ENCODE results near the gene SH3BGR.

The SH3BGR gene

DNA sequence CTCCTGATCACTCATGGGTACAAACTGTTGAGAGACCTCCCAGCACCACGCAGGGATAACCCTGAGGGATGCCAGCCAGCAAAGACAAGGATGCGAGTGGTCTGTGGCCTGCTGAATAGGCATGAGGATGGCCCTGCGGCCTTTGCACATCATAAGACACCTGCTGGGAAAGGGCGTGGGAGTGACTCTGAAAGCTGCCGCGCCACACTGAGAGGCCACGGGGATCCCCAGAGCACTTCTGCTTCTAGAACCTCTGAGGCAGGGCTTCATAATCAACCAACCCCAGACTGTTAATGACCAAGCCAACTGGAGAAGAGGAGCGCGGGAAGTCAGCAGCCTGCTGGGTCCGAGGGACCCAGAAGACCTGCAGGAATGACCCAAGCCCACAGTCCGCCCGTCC is 73.8 kb downstream of the SH3BGR start:
- no peaks in the 10 kb centered on the region for H3K79me1 ChIP-seq (replicated peaks; ENCODE audit: low read length, poor library complexity, severe bottlenecking)
- H2BK12ac ChIP-seq (ENCODE audit: low read length in 2 of 2): no peak overlapping the region
- no peaks in the 10 kb centered on the region for H3K4me1 ChIP-seq (ENCODE audit: control insufficient read depth, insufficient read depth, low read depth, low read length)
- no peak overlapping the region for H3K27ac ChIP-seq (ENCODE audit: low read length, poor library complexity, severe bottlenecking)
- H4K8ac ChIP-seq (ENCODE audit: low read length): no peak overlapping the region
- H2AK5ac ChIP-seq (ENCODE audit: low read length, severe bottlenecking): no peak overlapping the region
- no peak overlapping the region for H4K91ac ChIP-seq (ENCODE audit: low read length)
- no peak overlapping the region for H3K4ac ChIP-seq (ENCODE audit: low read depth in 1 of 2, low read length in 2 of 2)
- H3K27me3 ChIP-seq (ENCODE audit: control insufficient read depth in 1 of 2, insufficient read depth in 1 of 2, low read length in 2 of 2): peaks cover 6 to 23% of the 10 kb centered on the region in 2 experiments
- WGBS: 92% methylated on average over 12 of the region's 12 CpGs
- no peak overlapping the region for H2BK5ac ChIP-seq (ENCODE audit: low read depth, low read length, poor library complexity, severe bottlenecking)
- H2BK15ac ChIP-seq (ENCODE audit: low read depth, poor library complexity, severe bottlenecking): no peak overlapping the region
- H3K18ac ChIP-seq (ENCODE audit: low read depth in 1 of 2, low read length in 2 of 2): no peak overlapping the region
- no peak overlapping the region for H3K4me2 ChIP-seq (ENCODE audit: low read length, poor library complexity, severe bottlenecking)
- no peak overlapping the region for H3K4me3 ChIP-seq (ENCODE audit: insufficient read depth in 1 of 2, low read depth in 1 of 2, low read length in 2 of 2)
- no peak overlapping the region for H3K9ac ChIP-seq (ENCODE audit: low read length)
- H3K9me3 ChIP-seq (ENCODE audit: control insufficient read depth, low read length): no peaks in the 10 kb centered on the region
- no peak overlapping the region for H3K14ac ChIP-seq (ENCODE audit: low read length in 2 of 2)
- H2AFZ ChIP-seq (ENCODE audit: low read depth, low read length): no peak overlapping the region
- no peak overlapping the region for H3K23ac ChIP-seq (ENCODE audit: low read length in 2 of 2)
- no peaks in the 10 kb centered on the region for H3K36me3 ChIP-seq (ENCODE audit: control insufficient read depth in 1 of 2, insufficient read depth in 2 of 2, low read depth in 1 of 2, low read length in 2 of 2)
- H2BK120ac ChIP-seq (ENCODE audit: low read depth, low read length): no peak overlapping the region
- DNase-seq: no peak

DNA sequence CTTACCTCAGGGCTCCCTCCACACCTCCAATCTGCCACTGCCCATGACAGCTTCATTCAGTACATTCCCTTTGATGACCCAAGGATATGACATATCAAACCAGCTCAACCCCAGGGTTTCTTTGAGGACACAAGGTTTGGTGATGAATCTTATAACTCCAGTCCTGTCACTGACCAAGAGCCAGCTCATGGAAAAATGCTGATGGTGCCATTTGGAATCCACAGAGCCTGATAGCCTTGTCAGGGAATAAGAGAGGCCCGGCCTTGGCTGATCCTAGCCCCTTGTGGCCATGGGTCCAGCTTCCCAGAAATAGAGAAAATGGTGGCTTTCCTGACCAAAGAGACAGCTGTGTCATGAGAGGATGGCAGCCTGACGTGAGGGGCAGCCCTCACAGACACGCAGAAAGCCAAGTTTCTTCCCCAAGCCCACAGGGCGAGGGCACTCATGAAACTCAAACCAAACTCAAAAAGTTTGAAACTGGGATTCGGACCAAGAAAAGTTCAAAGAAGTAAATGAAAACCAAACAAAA is 75.4 kb downstream of the SH3BGR start:
- Histone ChIP-seq H3K4ac (ENCODE audit: low read depth in 1 of 2, low read length in 2 of 2) (no peak overlapping the region), H3K27ac (ENCODE audit: low read length, poor library complexity, severe bottlenecking) (no peak overlapping the region), H3K4me2 (ENCODE audit: low read length, poor library complexity, severe bottlenecking) (no peak overlapping the region), H3K9ac (ENCODE audit: low read length) (no peak overlapping the region), H3K23ac (ENCODE audit: low read length in 2 of 2) (no peak overlapping the region), H3K79me1 (replicated peaks; ENCODE audit: low read length, poor library complexity, severe bottlenecking) (no peaks in the 10 kb centered on the region), H3K18ac (ENCODE audit: low read depth in 1 of 2, low read length in 2 of 2) (no peak overlapping the region), H3K9me3 (ENCODE audit: control insufficient read depth, low read length) (no peaks in the 10 kb centered on the region), H3K27me3 (ENCODE audit: control insufficient read depth in 1 of 2, insufficient read depth in 1 of 2, low read length in 2 of 2) (peaks cover 9 to 23% of the 10 kb centered on the region in 2 experiments), H3K4me3 (ENCODE audit: insufficient read depth in 1 of 2, low read depth in 1 of 2, low read length in 2 of 2) (no peak overlapping the region), H2BK12ac (ENCODE audit: low read length in 2 of 2) (no peak overlapping the region), H2AFZ (ENCODE audit: low read depth, low read length) (no peak overlapping the region), H3K14ac (ENCODE audit: low read length in 2 of 2) (no peak overlapping the region), H3K36me3 (ENCODE audit: control insufficient read depth in 1 of 2, insufficient read depth in 2 of 2, low read depth in 1 of 2, low read length in 2 of 2) (no peaks in the 10 kb centered on the region), H2AK5ac (ENCODE audit: low read length, severe bottlenecking) (no peak overlapping the region), H2BK120ac (ENCODE audit: low read depth, low read length) (no peak overlapping the region), H4K91ac (ENCODE audit: low read length) (no peak overlapping the region), H2BK5ac (ENCODE audit: low read depth, low read length, poor library complexity, severe bottlenecking) (no peak overlapping the region), H4K8ac (ENCODE audit: low read length) (no peak overlapping the region), H3K4me1 (ENCODE audit: control insufficient read depth, insufficient read depth, low read depth, low read length) (no peaks in the 10 kb centered on the region), H2BK15ac (ENCODE audit: low read depth, poor library complexity, severe bottlenecking) (no peak overlapping the region)
- 68% methylated on average over 5 of the region's 5 CpGs for WGBS
- no peak for DNase-seq

DNA sequence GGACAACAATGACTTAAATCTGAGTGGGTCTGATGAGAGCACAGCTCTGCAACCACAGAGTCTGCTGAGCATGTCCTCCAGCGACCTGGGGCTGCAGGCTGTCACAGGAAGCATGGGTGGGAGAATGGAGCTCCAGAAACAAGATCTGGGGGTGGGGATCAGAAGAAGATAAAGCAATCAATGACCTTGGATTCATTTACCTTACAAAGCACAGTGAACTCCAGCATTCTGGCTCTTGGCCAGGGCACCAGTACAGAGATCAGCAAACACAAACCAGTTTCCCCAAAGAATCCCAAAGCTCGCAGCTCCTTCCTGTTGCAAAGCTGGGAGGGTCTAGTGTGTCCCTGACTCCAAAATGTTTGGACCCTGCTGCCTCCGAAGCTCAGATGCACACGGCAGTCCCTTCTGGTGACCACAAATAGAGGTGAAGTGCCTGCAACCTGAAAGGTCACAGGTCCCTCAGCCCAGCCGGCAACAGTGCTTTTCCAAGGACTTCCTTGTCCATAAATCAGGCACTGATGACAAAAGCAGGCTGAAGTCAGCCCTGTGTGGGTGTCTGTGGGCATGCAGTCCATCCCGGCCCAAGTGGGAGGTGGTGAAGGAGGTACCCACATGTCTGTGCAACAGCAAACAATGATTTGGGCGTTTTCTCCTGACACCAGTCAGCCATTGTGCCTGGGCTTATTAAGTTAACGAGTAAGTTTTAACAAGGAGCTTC is 76.1 kb downstream of the SH3BGR start:
- Histone ChIP-seq H2BK12ac (ENCODE audit: low read length in 2 of 2) (no peak overlapping the region), H3K4me2 (ENCODE audit: low read length, poor library complexity, severe bottlenecking) (no peak overlapping the region), H3K18ac (ENCODE audit: low read depth in 1 of 2, low read length in 2 of 2) (no peak overlapping the region)

DNA sequence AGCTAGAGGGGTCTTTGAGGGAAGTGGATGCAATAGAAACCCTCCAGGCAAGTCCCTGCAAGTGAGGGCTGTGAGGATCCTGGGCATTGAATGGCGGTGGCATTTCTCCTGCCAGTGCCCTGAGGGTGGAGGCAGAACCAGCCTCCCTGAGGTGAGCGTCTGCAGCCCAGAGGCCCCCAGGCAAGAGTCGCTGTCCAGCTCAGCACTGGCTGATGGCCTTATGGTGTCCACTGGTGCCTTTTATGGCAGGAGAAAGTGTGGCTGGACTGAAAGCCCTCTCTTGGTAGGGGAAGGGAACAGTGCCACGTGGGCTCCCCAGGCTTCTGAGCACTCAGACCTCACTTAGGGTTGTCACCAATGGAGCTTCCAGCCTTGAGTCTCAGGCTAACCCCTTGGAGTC is 77.3 kb downstream of the SH3BGR start:
- H4K91ac ChIP-seq (ENCODE audit: low read length): no peak overlapping the region
- 72% methylated on average over 4 of the region's 4 CpGs for WGBS
- no peak overlapping the region for H2BK120ac ChIP-seq (ENCODE audit: low read depth, low read length)
- no peak overlapping the region for H3K23ac ChIP-seq (ENCODE audit: low read length in 2 of 2)
- no peak overlapping the region for H2BK15ac ChIP-seq (ENCODE audit: low read depth, poor library complexity, severe bottlenecking)
- H2AK5ac ChIP-seq (ENCODE audit: low read length, severe bottlenecking): no peak overlapping the region
- no peaks in the 10 kb centered on the region for H3K9me3 ChIP-seq (ENCODE audit: control insufficient read depth, low read length)
- no peak overlapping the region for H2AFZ ChIP-seq (ENCODE audit: low read depth, low read length)
- no peak overlapping the region for H3K4me3 ChIP-seq (ENCODE audit: insufficient read depth in 1 of 2, low read depth in 1 of 2, low read length in 2 of 2)
- H3K27me3 ChIP-seq (ENCODE audit: control insufficient read depth in 1 of 2, insufficient read depth in 1 of 2, low read length in 2 of 2): peaks cover 9 to 23% of the 10 kb centered on the region in 2 experiments
- H3K27ac ChIP-seq (ENCODE audit: low read length, poor library complexity, severe bottlenecking): no peak overlapping the region
- no peak overlapping the region for H4K8ac ChIP-seq (ENCODE audit: low read length)
- H2BK5ac ChIP-seq (ENCODE audit: low read depth, low read length, poor library complexity, severe bottlenecking): no peak overlapping the region
- no peak overlapping the region for H3K4me2 ChIP-seq (ENCODE audit: low read length, poor library complexity, severe bottlenecking)
- no peak overlapping the region for H3K14ac ChIP-seq (ENCODE audit: low read length in 2 of 2)
- no peak overlapping the region for H3K18ac ChIP-seq (ENCODE audit: low read depth in 1 of 2, low read length in 2 of 2)
- H3K36me3 ChIP-seq (ENCODE audit: control insufficient read depth in 1 of 2, insufficient read depth in 2 of 2, low read depth in 1 of 2, low read length in 2 of 2): no peaks in the 10 kb centered on the region
- no peaks in the 10 kb centered on the region for H3K79me1 ChIP-seq (replicated peaks; ENCODE audit: low read length, poor library complexity, severe bottlenecking)
- H3K4ac ChIP-seq (ENCODE audit: low read depth in 1 of 2, low read length in 2 of 2): no peak overlapping the region
- no peak for DNase-seq
- H2BK12ac ChIP-seq (ENCODE audit: low read length in 2 of 2): no peak overlapping the region
- no peaks in the 10 kb centered on the region for H3K4me1 ChIP-seq (ENCODE audit: control insufficient read depth, insufficient read depth, low read depth, low read length)
- H3K9ac ChIP-seq (ENCODE audit: low read length): no peak overlapping the region

More for the DNA sequence above, 76.1 kb downstream of the SH3BGR start:
- no peaks in the 10 kb centered on the region for H3K9me3 ChIP-seq (ENCODE audit: control insufficient read depth, low read length)
- H3K14ac ChIP-seq (ENCODE audit: low read length in 2 of 2): no peak overlapping the region
- H3K9ac ChIP-seq (ENCODE audit: low read length): no peak overlapping the region
- no peak overlapping the region for H4K8ac ChIP-seq (ENCODE audit: low read length)
- no peak overlapping the region for H4K91ac ChIP-seq (ENCODE audit: low read length)
- H3K27ac ChIP-seq (ENCODE audit: low read length, poor library complexity, severe bottlenecking): no peak overlapping the region
- H3K79me1 ChIP-seq (replicated peaks; ENCODE audit: low read length, poor library complexity, severe bottlenecking): no peaks in the 10 kb centered on the region
- DNase-seq: no peak
- no peak overlapping the region for H3K23ac ChIP-seq (ENCODE audit: low read length in 2 of 2)
- H3K4me3 ChIP-seq (ENCODE audit: insufficient read depth in 1 of 2, low read depth in 1 of 2, low read length in 2 of 2): no peak overlapping the region
- H3K4ac ChIP-seq (ENCODE audit: low read depth in 1 of 2, low read length in 2 of 2): no peak overlapping the region
- no peaks in the 10 kb centered on the region for H3K36me3 ChIP-seq (ENCODE audit: control insufficient read depth in 1 of 2, insufficient read depth in 2 of 2, low read depth in 1 of 2, low read length in 2 of 2)
- H2AK5ac ChIP-seq (ENCODE audit: low read length, severe bottlenecking): no peak overlapping the region
- WGBS: 60% methylated on average over 8 of the region's 8 CpGs
- H3K4me1 ChIP-seq (ENCODE audit: control insufficient read depth, insufficient read depth, low read depth, low read length): no peaks in the 10 kb centered on the region
- H2AFZ ChIP-seq (ENCODE audit: low read depth, low read length): no peak overlapping the region
- H2BK120ac ChIP-seq (ENCODE audit: low read depth, low read length): no peak overlapping the region
- no peak overlapping the region for H2BK5ac ChIP-seq (ENCODE audit: low read depth, low read length, poor library complexity, severe bottlenecking)
- H2BK15ac ChIP-seq (ENCODE audit: low read depth, poor library complexity, severe bottlenecking): no peak overlapping the region
- H3K27me3 ChIP-seq (ENCODE audit: control insufficient read depth in 1 of 2, insufficient read depth in 1 of 2, low read length in 2 of 2): peaks cover 9 to 23% of the 10 kb centered on the region in 2 experiments

Measured in mesenchymal stem cell (in vitro differentiated cells and primary cell).